HG03025 (cell line): ENCODE results near the gene SUSD1.
"Not testable (repeated sequence)": the region's sequence is repeated elsewhere in the genome, so short reads cannot be mapped to it uniquely, and the experiment has no call there.

Source experiments
- ATAC-seq: cut with Tn5 transposase; IDR thresholded peaks from one replicate; pipeline ENCODE4 v1.9.1; 2021; ENCODE audit warnings: mild to moderate bottlenecking, moderate library complexity; ENCODE audit not compliant: unreplicated experiment, low FRiP score

SUSD1 gene

DNA sequence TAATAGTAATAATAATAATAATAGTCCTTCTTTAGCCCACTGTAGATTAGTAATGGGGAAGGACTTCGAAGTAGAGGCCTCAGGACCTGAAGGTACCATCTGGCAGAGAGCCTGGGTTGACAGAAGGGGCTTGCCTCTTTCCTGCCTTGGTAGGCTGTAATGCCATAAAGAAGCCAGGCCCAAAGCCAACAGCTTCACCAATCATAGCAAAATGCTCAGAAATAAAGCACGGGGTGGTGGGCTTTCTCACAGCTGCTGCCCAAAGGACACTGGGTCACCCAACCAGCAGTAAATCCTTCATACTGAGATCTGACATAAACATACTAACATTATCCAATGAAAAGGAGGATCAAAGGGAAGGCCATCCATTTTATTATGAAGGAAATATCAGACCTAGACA lies 70.7 kb downstream of the SUSD1 start:
- no peak for ATAC-seq

DNA sequence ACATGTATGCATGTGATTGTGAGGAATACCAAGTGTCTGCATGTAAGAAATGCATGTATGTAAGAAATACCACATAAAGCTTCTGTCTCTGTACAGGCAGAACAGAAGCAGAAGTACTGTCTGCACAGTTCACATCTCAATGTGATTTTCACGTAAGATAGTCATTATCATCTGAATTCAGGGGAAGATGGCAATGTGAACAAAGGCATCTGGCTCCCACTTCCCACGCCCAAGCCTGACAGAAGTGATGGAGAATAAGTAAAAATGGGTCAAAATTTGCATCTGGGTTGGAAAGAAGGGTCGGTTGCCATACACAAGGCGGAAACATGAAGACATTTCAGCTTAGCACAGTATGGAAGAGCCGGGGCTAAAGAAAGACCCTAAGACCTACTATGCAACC lies 71.7 kb downstream of the SUSD1 start:
- ATAC-seq: no peak

DNA sequence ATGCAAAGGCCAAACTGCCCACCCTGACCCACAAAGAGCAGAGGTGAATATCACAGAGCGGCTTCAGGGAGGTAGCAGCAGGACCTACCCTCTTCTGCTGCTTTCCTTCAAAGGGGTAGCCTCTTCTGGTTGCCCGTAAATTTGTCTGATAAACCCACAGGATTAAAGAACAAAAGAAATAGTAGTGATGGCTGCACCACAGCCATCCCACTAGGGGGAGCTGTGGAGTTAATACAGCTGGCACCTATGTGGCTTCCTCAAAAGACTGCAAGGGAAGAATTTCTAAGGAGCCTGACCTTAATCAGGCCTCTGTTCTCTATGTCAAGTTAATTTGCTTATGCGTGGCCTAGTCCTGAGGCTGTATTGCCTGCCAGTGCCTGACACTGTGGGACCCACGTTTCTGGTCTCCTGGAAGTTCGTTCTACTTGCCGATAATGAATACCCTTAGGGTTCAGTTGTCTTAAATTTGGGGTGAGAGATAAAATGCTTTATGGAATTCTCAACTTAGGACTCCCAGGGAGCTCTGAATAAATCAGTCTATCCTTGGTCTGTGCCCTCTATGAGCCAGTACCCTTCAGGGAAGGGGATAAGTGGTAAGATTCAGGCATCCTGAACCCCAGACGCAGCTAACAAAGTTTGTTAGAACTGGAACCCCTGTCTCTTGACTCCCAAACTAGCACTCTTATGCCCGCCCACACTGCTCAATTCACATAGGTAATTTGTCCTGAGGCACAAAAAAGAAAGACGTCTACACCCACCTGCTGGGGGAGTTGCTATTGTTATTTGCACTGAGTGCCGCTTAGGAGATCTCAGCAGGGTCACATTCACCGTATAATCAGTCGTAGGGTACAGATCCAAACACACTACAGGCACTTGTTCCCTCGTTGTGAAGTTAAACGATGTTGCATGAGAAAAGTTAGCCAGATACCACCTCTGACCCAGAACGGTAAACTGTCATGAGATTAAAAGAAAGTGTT lies 77.1 kb downstream of the SUSD1 start:
- ATAC-seq: no peak

GRCh38 chr9:112094948-112095681 lies 80.0 kb downstream of the SUSD1 start:
- ATAC-seq: no peak

GRCh38 chr9:112094241-112094640 lies 80.9 kb downstream of the SUSD1 start:
- ATAC-seq: no peak

- ATAC-seq: no peak
Measured at GRCh38 chr9:112093870-112094216, 81.3 kb downstream of the SUSD1 start.

DNA sequence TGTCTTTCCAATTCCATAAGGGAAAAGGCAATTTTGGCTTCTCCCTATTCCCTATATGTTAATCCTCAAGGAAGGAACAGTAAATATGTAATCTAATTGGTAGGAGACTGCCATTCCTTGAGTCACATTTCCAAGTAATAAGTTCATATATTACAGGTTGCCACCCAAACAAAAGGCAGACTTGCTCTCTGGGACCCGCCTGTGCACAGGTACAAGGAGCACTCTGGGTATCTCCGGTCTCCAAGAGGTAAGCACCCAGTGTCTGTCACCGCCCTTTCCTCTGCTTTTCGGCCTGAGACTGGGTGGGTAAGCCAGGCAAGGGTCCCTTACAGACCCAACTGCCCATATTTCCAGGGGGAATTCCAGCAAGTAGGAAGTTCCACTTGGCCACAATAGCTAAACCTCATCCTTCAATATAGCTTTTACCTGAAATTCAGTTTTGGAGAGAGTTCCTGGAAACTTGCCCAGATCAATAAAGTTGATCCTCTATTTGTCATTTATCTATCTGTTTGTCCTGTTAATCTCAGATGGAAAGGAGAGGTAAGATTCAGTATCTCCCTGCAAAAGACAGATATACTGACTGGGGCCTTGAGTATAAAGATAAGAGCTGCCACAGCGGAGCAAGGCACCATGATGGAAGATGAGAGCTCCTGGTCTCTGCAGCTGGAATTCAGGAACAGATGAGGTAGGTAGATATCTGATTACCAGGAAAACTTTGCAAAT lies 81.8 kb downstream of the SUSD1 start:
- no peak for ATAC-seq

- no peak for ATAC-seq
Measured at GRCh38 chr9:112091810-112092209, 83.3 kb downstream of the SUSD1 start.

DNA sequence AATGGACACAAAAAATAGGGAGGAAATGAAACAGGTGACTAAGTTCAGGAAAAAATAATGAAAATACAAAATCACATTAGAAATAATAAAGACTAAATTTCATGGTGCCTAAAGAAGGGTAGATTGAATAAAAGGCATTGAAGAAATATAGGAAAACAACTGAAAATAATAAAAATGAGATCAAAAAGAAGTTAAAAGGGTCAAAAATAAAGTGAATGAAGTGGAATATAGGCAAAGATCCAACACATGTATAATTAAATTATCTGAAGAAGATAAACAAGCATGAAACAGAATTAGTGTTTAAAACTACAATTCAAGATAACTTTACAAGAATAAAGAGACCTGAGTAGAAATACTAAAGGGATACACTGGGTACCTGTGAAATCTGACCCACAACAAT lies 87.6 kb downstream of the SUSD1 start:
- ATAC-seq: no peak

- ATAC-seq: no peak
Measured at GRCh38 chr9:112086627-112087026, 88.5 kb downstream of the SUSD1 start.

DNA sequence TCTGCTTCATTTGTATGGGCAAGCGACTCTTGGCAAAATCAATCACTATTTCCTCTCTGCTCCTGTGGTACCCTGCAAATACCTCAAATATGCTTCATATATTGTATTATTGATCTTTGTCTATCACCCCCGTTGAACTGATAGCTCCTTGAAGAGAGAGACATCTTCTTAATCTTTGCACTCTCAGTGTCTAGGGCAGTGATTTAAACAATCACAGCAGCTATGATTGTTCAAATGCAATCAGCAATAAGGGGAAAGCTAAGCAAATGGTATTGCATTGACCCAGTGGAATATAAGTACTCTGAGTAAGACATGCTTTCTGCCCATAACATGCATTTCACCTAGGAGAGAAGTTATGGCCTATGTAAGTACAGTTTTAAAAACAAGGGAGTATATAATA lies 90.2 kb downstream of the SUSD1 start:
- ATAC-seq: no peak

GRCh38 chr9:112084334-112084733 lies 90.8 kb downstream of the SUSD1 start:
- no peak for ATAC-seq

DNA sequence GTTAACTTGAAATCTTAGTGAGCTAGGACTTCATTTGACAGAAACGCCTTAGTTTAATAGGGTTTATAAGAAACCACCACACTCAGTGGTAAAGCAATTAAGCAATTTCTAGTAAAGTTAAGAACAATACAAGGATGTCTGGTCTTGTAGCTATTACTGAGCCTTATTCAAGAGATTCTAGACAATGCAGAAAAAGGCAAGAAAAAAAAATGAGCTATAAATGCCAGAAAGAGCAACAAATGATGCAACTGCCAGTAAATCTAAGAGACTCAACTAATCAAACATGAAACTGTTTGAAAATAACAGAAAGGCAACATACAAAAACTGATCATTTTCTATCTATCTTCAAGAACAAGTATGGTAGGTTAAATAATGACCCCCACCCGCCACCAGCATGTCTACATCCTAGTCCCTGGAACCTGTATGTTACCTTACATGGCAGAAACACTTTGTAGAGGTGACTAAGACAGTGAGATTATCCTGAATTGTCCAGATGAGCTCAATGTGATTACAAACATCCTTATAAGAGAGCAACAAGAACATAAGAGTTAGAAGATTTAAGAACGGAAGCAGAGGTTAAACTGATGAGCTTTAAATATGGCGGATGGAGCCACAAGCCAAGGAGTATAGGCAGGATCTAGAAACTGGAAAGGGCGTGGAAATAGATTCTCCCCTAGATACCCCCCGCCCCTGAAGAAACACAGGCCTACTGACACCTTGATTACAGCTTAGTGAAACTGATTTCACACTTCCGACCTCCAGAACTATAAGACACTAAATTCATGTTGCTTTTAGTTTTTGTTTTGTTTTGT lies 93.0 kb downstream of the SUSD1 start:
- no peak for ATAC-seq

GRCh38 chr9:112080831-112081542 lies 94.1 kb downstream of the SUSD1 start:
- ATAC-seq: no peak

- no peak for ATAC-seq
Measured at GRCh38 chr9:112078432-112078831, 96.7 kb downstream of the SUSD1 start.

DNA sequence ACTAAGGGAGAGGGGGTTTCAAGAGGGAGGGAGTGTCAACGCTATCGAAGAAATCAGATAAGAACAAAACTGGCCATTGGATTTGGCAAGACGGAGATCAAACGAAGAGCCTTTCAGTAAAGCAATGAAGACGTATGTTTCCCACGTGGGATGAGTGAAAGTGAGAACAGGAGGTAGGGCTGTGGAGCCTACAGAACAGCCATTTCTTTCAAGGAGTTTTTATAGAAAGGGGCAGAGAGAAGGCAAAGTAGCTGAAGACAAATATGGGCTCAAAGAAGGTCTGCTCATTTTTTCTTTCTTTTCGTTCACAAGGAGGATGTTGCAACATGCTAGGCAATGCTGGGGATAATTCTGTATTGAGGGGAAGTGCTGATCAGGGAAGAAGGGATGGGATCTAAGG lies 98.3 kb downstream of the SUSD1 start:
- no peak for ATAC-seq

- no peak for ATAC-seq
Measured at GRCh38 chr9:112075009-112075378, 100.1 kb downstream of the SUSD1 start.

GRCh38 chr9:112074250-112075008 lies 100.7 kb downstream of the SUSD1 start:
- no peak for ATAC-seq

DNA sequence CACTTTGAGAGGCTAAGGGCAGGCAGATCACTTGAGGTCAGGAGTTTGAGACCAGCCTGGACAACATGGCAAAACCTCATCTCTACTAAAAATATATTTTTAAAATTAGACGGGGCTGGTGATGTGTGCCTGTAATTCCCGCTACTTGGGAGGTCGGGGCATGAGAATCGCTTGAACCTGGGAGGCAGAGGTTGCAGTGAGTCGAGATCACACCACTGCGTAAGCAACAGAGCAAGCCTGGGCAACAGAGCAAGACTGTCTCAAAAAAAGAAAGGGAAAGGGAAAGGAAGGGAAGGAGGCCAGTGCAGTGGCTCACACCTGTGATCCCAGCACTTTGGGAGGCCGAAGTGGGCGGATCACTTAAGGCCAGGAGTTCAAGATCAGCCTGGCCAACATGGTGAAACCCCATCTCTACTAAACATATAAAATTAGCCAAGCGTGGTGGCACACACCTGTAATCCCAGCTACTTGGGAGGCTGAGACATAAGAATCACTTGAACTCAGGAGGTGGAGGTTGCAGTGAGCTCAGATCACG lies 101.4 kb downstream of the SUSD1 start:
- ATAC-seq: not testable (repeated sequence)
